Stimulated activated naive CD8-positive, alpha-beta T cell treated with anti-CD3 and anti-CD28 coated beads, Interleukin-15, amount 100 ng/mL, for 72 hours (primary cell): ENCODE measurements around the gene SLC9C2.
"Not testable (repeated sequence)": the region's sequence is repeated elsewhere in the genome, so short reads cannot be mapped to it uniquely, and the experiment has no call there.

ENCODE experiments used
- ATAC-seq: fragments of 150-1000 bp; cut with Tn5 transposase; 2 replicates; pipeline ENCODE4 v1.10.0; 2021; ENCODE audit warnings: mild to moderate bottlenecking, moderate library complexity
- DNase-seq, 2 donors: peaks; one replicate each; pipeline ENCODE4 v3.0.0; 2021 to 2022
- H3K27ac Mint-ChIP-seq, 2 donors: one replicate each; pipeline ENCODE4 v1.8.0; 2022; ENCODE audit warnings: mild to moderate bottlenecking in 2 of 2, mixed read lengths in 2 of 2, moderate library complexity in 2 of 2
- H3K27me3 Mint-ChIP-seq: one replicate; pipeline ENCODE4 v1.8.0; 2022; ENCODE audit warnings: mixed read lengths
- H3K4me1 Mint-ChIP-seq: one replicate; pipeline ENCODE4 v1.8.0; 2022; ENCODE audit warnings: mild to moderate bottlenecking, mixed read lengths
- H3K4me3 Mint-ChIP-seq, 2 donors: one replicate each; pipeline ENCODE4 v1.8.0; 2022; ENCODE audit warnings: mild to moderate bottlenecking in 2 of 2, mixed read lengths in 2 of 2, moderate library complexity in 1 of 2
- H3K9me3 Mint-ChIP-seq, 2 donors: one replicate each; pipeline ENCODE4 v1.8.0; 2022; ENCODE audit warnings: mixed read lengths in 2 of 2

SLC9C2 gene

DNA sequence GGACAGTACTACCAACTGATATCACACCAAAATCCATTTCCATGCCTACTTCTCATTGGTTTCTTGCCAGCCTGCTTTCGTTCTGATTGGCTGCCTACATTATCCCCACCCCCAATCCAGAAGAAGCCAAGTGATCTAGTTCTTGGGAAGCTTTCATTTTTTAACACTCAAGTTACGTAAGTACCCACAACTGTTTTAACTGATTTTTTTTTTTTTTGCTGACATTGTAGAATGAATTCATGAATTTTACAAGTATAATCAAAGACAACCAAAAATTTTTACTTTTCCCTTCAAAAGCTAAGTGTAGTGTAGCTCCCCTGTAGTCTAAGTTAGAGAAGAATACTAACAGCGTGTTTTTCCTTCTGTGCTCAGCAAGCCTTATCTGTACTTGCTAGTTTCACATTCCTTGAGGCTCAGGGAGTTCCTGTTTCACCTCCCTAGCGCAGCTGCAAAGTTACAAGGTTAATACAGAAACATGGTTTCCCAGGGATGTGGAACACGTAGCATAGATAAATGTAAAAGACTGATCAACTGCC, at the start of gene SLC9C2:
SLC9C2 (minus strand) TSS at position 17 of the 536 bp plus-strand sequence. CDS start 1,296 bp downstream, outside the sequence.
- Mint-ChIP-seq H3K27ac (peak within 1 kb of the TSS in 1 of 2 donors; percentile 10), H3K4me1 (no peaks in the 10 kb centered on the region), H3K9me3 (no peaks in the 10 kb centered on the region), H3K4me3 (no peak within 1 kb of the TSS), H3K27me3 (no peaks in the 10 kb centered on the region)
- no peak for DNase-seq
- ATAC-seq = no peak

- peaks cover 0 to 6% of the 10 kb centered on the region in 2 donors for H3K9me3 Mint-ChIP-seq
- H3K4me3 Mint-ChIP-seq = no peak overlapping the region
- ATAC-seq (no peak), DNase-seq (no peak)
- H3K27ac Mint-ChIP-seq = no peak overlapping the region
- H3K4me1 Mint-ChIP-seq = no peaks in the 10 kb centered on the region
- no peaks in the 10 kb centered on the region for H3K27me3 Mint-ChIP-seq
These were observed 46.2 kb upstream of the SLC9C2 start for GRCh38 chr1:173648880-173649605.

DNA sequence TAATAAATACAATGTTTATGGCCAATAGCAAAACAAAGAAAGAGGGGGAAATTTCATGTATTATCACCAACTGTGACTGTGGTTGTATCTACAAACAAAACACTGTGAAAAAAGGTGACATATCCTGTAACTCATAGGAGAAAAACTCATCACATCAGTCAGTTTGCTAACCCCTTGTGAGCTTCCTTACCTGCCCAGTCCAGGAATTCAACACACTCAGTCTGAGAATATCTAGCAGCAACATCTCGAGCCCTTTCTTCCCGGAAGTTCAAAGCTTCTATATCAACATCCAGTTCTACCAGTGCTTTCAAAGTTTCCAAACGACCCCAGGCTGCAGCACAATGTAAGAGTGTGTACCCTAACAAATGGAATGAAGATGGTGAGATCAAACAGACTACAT, 43.8 kb upstream of the SLC9C2 start:
- Mint-ChIP-seq H3K4me1 (no peaks in the 10 kb centered on the region), H3K4me3 (no peak overlapping the region), H3K9me3 (peaks cover 4 to 6% of the 10 kb centered on the region in 2 donors), H3K27ac (no peak overlapping the region), H3K27me3 (no peaks in the 10 kb centered on the region)
- DNase-seq = no peak
- no peak for ATAC-seq

DNA sequence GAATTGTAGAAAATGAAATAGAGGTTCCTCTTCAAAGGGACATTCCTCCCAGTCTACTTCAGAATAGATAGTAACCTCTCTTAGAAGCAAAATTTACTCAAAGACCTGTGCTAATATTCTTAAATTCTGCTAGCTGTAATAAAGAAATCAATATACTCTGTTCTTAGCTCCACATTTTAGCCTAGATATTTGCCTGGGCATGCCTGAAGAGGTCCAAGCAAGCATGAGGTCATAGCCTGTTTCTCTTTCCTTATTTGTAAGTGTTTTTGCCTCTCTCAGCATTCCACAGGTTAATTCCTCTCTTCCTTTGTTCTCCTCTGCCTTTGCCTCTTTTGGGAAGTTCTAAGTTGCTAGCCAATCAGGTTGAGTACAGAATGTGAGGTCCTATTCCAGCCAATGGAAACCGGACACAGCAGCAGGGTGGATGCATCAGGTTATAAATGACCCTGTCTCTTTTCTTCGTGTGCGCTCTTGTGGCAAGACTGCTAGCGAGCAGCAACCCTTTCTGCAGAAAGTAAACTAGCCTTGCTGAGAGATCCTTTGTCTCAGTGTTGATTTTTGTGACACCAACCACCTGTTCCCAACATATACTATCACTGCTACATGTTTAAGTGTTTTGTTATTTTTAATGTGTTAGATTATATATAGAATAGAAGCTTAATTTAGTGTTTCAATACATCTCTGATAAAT, 39.7 kb upstream of the SLC9C2 start:
- H3K4me3 Mint-ChIP-seq, DNase-seq, H3K4me1 Mint-ChIP-seq, H3K27ac Mint-ChIP-seq, H3K27me3 Mint-ChIP-seq, ATAC-seq: not testable (repeated sequence)
- peaks cover 9 to 14% of the 10 kb centered on the region in 2 donors for H3K9me3 Mint-ChIP-seq

GRCh38 chr1:173639102-173639501, 36.2 kb upstream of the SLC9C2 start:
- DNase-seq = no peak
- H3K27me3 Mint-ChIP-seq = no peaks in the 10 kb centered on the region
- H3K4me1 Mint-ChIP-seq = no peaks in the 10 kb centered on the region
- H3K4me3 Mint-ChIP-seq = no peak overlapping the region
- peaks cover 14 to 23% of the 10 kb centered on the region in 2 donors for H3K9me3 Mint-ChIP-seq
- ATAC-seq = no peak
- peak overlapping the region in 1 of 2 donors; percentile 71 for H3K27ac Mint-ChIP-seq

DNA sequence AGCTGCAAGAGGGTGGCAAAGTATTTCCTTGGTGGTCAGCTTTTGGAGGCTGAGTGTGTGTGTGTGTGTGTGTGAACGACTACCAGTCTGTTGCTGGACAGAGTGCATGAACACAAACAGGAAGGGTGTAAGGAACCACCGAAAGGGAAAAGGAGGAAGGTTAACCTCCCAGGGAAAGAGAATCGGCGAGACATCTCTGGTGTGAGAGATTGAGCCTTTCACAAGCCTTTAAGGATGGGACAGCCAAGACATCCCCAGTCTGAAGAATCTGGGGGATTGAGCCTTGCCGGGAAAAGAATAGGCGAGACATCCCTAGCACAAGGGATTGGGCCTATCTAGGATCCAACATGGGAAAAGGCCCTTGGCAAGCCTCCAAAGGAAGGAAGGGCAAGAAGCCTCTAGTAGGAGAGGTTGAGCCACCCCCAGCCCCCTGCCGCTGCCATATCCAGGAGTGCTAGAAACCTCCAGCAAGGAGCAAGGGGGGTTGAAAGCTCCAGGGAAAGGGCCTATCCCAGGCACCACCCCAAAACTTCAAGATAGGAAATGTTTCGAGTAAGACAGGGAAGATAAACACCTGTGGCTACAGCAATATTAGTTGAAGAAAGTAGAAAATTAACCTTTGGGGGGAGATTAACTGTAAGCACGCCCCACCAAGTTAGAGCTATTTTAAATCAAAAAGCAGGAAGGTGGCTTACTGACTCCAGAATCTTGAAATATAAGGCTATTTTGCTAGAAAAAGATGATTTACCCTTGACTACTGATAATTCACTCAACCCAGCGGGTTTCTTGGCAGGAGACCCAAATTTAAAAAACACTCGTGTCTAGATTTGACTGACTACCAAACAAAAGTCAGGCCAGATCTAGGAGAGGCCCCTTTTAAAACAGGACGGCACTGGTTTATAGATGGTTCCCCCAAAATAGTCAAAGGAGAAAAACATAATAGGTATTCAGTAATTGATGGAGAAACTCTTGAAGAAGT, 35.5 kb upstream of the SLC9C2 start:
- ATAC-seq (no peak), DNase-seq (no peak)
- Mint-ChIP-seq H3K4me1 (no peaks in the 10 kb centered on the region), H3K9me3 (peaks cover 14 to 23% of the 10 kb centered on the region in 2 donors), H3K27me3 (no peaks in the 10 kb centered on the region), H3K4me3 (no peak overlapping the region), H3K27ac (no peak overlapping the region)

GRCh38 chr1:173637236-173638042, 34.6 kb upstream of the SLC9C2 start:
- H3K4me1 Mint-ChIP-seq, H3K4me3 Mint-ChIP-seq, ATAC-seq, H3K27me3 Mint-ChIP-seq, DNase-seq: not testable (repeated sequence)
- H3K9me3 Mint-ChIP-seq = peaks cover 16 to 18% of the 10 kb centered on the region in 2 donors
- peak overlapping the region in 1 of 2 donors; percentile 26 for H3K27ac Mint-ChIP-seq

- no peak for ATAC-seq
These were observed 32.2 kb upstream of the SLC9C2 start, which contains the start of gene TEX50 for GRCh38 chr1:173635116-173635515. TSS of gene TEX50 (plus strand) at chr1:173635338. CDS start at chr1:173635522, 184 bp downstream.

DNA sequence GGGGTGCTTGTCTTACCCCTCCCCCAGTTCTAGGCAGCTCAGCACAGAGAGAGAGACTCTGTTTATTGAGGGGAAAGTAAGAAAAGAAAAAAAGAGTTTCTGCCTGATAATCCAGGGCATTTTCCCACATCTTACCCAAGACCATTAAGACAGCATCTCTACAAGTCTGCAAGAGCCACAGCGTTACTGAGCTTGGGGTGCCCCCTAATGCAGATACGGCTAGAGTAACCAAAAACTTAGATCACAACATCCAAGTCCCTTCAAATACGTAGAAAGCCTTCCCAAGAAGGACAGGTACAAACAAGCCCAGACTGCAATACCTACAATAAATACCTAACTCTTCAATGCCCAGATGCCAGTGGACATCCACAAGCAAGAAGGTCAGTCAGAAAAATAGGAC, 26.0 kb upstream of the SLC9C2 start:
- Mint-ChIP-seq H3K9me3 (peaks cover 0 to 12% of the 10 kb centered on the region in 2 donors), H3K27me3 (no peaks in the 10 kb centered on the region), H3K4me3 (no peak overlapping the region), H3K4me1 (no peaks in the 10 kb centered on the region), H3K27ac (no peak overlapping the region)
- DNase-seq (no peak), ATAC-seq (no peak)

More at GRCh38 chr1:173635116-173635515, 32.2 kb upstream of the SLC9C2 start, which contains the start of gene TEX50:
- Mint-ChIP-seq H3K27me3 (no peaks in the 10 kb centered on the region), H3K9me3 (peaks cover 17 to 26% of the 10 kb centered on the region in 2 donors), H3K4me3 (no peak within 1 kb of the TSS), H3K27ac (no peak within 1 kb of the TSS), H3K4me1 (no peaks in the 10 kb centered on the region)
- no peak for DNase-seq

DNA sequence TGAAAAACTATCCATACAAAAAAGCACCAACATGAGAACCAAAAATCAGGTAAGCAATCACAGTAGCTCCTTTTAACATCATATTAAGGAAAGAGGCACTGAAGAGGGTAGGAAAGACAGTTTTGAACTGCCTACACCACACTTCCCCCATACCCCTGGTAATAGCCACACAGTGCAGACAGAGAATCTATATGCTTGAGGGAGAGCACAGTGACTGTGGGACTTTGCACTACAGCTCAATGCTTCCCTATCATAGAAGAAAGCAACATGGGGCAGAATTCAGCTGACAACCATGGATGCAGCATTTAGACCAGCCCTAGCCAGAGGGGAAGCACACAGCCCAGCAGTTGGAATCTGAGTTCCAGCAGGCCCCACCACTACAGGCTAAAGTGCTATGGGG, 24.4 kb upstream of the SLC9C2 start:
- no peak overlapping the region for H3K4me3 Mint-ChIP-seq
- no peak for DNase-seq
- peaks cover 0 to 8% of the 10 kb centered on the region in 2 donors for H3K9me3 Mint-ChIP-seq
- ATAC-seq = no peak
- H3K4me1 Mint-ChIP-seq = no peaks in the 10 kb centered on the region
- no peaks in the 10 kb centered on the region for H3K27me3 Mint-ChIP-seq
- no peak overlapping the region for H3K27ac Mint-ChIP-seq

DNA sequence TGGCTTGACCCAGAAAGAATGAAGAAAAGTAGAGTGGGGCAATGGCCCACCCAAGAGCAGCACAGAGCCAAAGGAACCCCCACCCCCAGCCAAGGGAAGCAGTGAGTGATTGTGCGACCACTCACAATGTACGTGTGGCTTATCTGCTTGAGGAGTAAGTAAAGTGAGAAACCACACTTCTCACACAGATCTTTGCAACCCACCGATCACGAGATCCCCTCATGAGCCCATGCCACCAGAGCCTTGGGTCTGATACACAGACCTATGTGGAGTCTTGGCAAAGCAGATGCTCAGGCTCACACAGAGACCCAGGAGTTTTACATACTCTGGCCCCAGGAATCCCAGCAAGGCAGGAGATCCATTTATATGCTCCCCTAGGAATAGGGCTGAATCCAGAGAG, 14.0 kb upstream of the SLC9C2 start:
- Mint-ChIP-seq H3K27ac (no peak overlapping the region), H3K4me3 (no peak overlapping the region), H3K9me3 (peaks cover 27 to 45% of the 10 kb centered on the region in 2 donors)

DNA sequence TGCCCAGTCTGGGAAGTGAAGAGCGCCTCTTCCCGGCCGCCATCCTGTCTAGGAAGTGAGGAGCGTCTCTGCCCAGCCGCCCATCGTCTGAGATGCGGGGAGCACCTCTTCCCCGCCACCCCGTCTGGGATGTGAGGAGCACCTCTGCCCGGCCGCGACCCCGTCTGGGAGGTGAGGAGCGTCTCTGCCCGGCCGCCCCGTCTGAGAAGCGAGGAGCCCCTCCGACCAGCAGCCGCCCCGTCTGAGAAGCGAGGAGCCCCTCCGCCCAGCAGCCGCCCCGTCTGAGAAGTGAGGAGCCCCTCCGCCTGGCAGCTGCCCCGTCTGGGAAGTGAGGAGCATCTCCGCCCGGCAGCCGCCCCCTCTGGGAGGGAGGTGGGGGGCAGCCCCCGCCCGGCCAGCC, 10.2 kb upstream of the SLC9C2 start:
- not testable (repeated sequence) for ATAC-seq, H3K4me1 Mint-ChIP-seq, H3K27me3 Mint-ChIP-seq, H3K27ac Mint-ChIP-seq, H3K4me3 Mint-ChIP-seq, DNase-seq
- peaks cover 6 to 21% of the 10 kb centered on the region in 2 donors for H3K9me3 Mint-ChIP-seq

More for the DNA sequence above, 14.0 kb upstream of the SLC9C2 start:
- Mint-ChIP-seq H3K27me3 (no peaks in the 10 kb centered on the region), H3K4me1 (no peaks in the 10 kb centered on the region)
- no peak for DNase-seq
- no peak for ATAC-seq

- peaks cover 0 to 8% of the 10 kb centered on the region in 2 donors for H3K9me3 Mint-ChIP-seq
- DNase-seq (no peak), ATAC-seq (no peak)
- no peak overlapping the region for H3K4me3 Mint-ChIP-seq
- H3K4me1 Mint-ChIP-seq = no peaks in the 10 kb centered on the region
- H3K27me3 Mint-ChIP-seq = no peaks in the 10 kb centered on the region
- no peak overlapping the region for H3K27ac Mint-ChIP-seq
These were observed 5.8 kb upstream of the SLC9C2 start for GRCh38 chr1:173608503-173609216.

- DNase-seq = no peak
- no peaks in the 10 kb centered on the region for H3K27me3 Mint-ChIP-seq
- no peak overlapping the region for H3K27ac Mint-ChIP-seq
- ATAC-seq = no peak
- no peaks in the 10 kb centered on the region for H3K9me3 Mint-ChIP-seq
- no peaks in the 10 kb centered on the region for H3K4me1 Mint-ChIP-seq
- H3K4me3 Mint-ChIP-seq = no peak overlapping the region
These were observed 1.3 kb downstream of the SLC9C2 start for GRCh38 chr1:173601588-173601987.
